CD4-positive, alpha-beta T cell (primary cell): ENCODE measurements around the gene EMSY. TPM values are rescaled to one million over a fixed set of nuclear protein-coding genes. Genes with fewer than 3 reads are reported as not detected.

Experiments used
- ATAC-seq: fragments of 200-7000 bp; cut with Tn5 transposase; one replicate; pipeline ENCODE4 v1.10.0; 2022; ENCODE audit warnings: mild to moderate bottlenecking; ENCODE audit not compliant: poor library complexity
- CTCF ChIA-PET: fragments of 350-600 bp; sonication (Branson Sonifier 250); formaldehyde crosslinking; loops from one replicate; lab custom pipeline; 2021; ENCODE audit warnings: antibody characterized with exemption, inconsistent platforms; lab: Charles Lee
- POLR2A ChIA-PET: fragments of 350-600 bp; sonication (Branson Sonifier 250); formaldehyde crosslinking; loops from one replicate; lab custom pipeline; 2021; ENCODE audit warnings: antibody characterized with exemption, inconsistent platforms; lab: Charles Lee
- DNase-seq, 14 experiments: peaks; one replicate each; pipeline ENCODE4 v3.0.0-alpha.2; 2013 to 2020; ENCODE audit warnings: mixed read lengths in 2 of 14
- H3K27ac ChIP-seq, 2 donors: one replicate each; pipeline versions ENCODE4 v1.5.1 to v1.7.0; 2013; ENCODE audit warnings: low read length in 2 of 2, low read depth in 1 of 2, mild to moderate bottlenecking in 1 of 2
- H3K27me3 ChIP-seq, 2 experiments: 1 replicate in 1 of 2; 2 replicates in 1 of 2; pipeline versions ENCODE4 v1.6.1 to v1.7.0; 2013; ENCODE audit warnings: low read length in 2 of 2, control low read depth in 1 of 2, mild to moderate bottlenecking in 1 of 2, moderate library complexity in 1 of 2; ENCODE audit not compliant: insufficient read depth in 2 of 2, control insufficient read depth in 1 of 2
- H3K36me3 ChIP-seq: one replicate; pipeline ENCODE4 v1.6.1; 2013; ENCODE audit warnings: low read length, control low read depth; ENCODE audit not compliant: insufficient read depth
- H3K4me1 ChIP-seq: one replicate; pipeline ENCODE4 v1.6.1; 2013; ENCODE audit warnings: low read length, control low read depth; ENCODE audit not compliant: insufficient read depth
- H3K4me3 ChIP-seq: one replicate; pipeline ENCODE4 v1.5.1; 2013; ENCODE audit warnings: mild to moderate bottlenecking, low read length, moderate library complexity
- H3K9me3 ChIP-seq, 2 experiments: 1 replicate in 1 of 2; 2 replicates in 1 of 2; pipeline versions ENCODE4 v1.6.1 to v1.7.0; 2013; ENCODE audit warnings: low read length in 2 of 2, mild to moderate bottlenecking in 2 of 2, control low read depth in 1 of 2, moderate library complexity in 1 of 2; ENCODE audit not compliant: control insufficient read depth in 1 of 2, insufficient read depth in 1 of 2
- H3K27ac Mint-ChIP-seq: one replicate; pipeline ENCODE4 v1.8.0; 2020; ENCODE audit warnings: mixed read lengths
- H3K27me3 Mint-ChIP-seq: one replicate; pipeline ENCODE4 v1.8.0; 2021; ENCODE audit warnings: mixed read lengths
- H3K36me3 Mint-ChIP-seq: one replicate; pipeline ENCODE4 v1.8.0; 2021; ENCODE audit warnings: low read depth, mixed read lengths
- H3K4me1 Mint-ChIP-seq: one replicate; pipeline ENCODE4 v1.8.0; 2021; ENCODE audit warnings: low read depth, mixed read lengths
- H3K4me3 Mint-ChIP-seq: one replicate; pipeline ENCODE4 v1.8.0; 2020; ENCODE audit warnings: mild to moderate bottlenecking, mixed read lengths
- H3K9me3 Mint-ChIP-seq: one replicate; pipeline ENCODE4 v1.8.0; 2020; ENCODE audit warnings: mixed read lengths
- intact Hi-C, 2 experiments: fragments of 100-400 bp; cut with DNase I in 1 of 2; cut with micrococcal nuclease in 1 of 2; formaldehyde crosslinking; loops; one replicate each; pipeline versions ENCODE4 v1.15.1 to v1.9.0; 2023 to 2025; cut with DNase I, micrococcal nuclease
- total RNA-seq, 174 experiments: library from RNA in 2 of 174; stranded (reverse) in 2 of 174; gene quantifications; one replicate each; pipeline ENCODE4 v1.2.3 and lab custom pipeline; 2021 to 2026
- TF ChIP-seq, protein P1 (sequence below): fragments of 200-600 bp; IDR thresholded peaks from one replicate; pipeline ENCODE4 v1.8.0; 2022; ENCODE audit warnings: antibody characterized with exemption, mild to moderate bottlenecking

The EMSY gene
- total RNA-seq, 2 experiments from 2014 or later, result 20.9 to 21.8 TPM

DNA sequence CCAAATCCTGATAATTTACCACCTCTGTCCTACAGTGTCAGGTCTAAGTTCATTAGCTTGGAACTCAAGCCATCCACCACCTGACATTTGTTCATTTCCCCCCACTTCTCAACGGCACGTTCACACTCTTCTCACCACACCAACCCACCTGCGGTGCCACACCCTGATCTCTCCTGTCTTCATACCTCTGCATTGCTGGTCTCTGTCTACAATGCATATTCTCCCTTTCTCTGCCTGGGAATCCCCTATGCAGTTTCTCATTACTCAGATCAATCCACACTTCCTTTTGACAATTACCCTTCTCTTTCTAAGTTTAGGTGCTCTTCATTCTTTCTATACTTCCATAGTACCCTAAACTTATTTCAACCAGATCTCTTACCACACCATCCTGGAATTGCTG is 20.4 kb upstream of the EMSY start:
- TF ChIP-seq, protein P1, sequence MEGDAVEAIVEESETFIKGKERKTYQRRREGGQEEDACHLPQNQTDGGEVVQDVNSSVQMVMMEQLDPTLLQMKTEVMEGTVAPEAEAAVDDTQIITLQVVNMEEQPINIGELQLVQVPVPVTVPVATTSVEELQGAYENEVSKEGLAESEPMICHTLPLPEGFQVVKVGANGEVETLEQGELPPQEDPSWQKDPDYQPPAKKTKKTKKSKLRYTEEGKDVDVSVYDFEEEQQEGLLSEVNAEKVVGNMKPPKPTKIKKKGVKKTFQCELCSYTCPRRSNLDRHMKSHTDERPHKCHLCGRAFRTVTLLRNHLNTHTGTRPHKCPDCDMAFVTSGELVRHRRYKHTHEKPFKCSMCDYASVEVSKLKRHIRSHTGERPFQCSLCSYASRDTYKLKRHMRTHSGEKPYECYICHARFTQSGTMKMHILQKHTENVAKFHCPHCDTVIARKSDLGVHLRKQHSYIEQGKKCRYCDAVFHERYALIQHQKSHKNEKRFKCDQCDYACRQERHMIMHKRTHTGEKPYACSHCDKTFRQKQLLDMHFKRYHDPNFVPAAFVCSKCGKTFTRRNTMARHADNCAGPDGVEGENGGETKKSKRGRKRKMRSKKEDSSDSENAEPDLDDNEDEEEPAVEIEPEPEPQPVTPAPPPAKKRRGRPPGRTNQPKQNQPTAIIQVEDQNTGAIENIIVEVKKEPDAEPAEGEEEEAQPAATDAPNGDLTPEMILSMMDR, result no peak
- Histone ChIP-seq H3K9me3 (no peaks in the 10 kb centered on the region), H3K4me3 (no peak overlapping the region), H3K27me3 (no peaks in the 10 kb centered on the region), H3K27ac (no peak overlapping the region), H3K4me1 (no peaks in the 10 kb centered on the region), H3K36me3 (no peaks in the 10 kb centered on the region)
- no peak overlapping the region for H3K4me3 Mint-ChIP-seq
- POLR2A ChIA-PET, result no interaction called here
- H3K27me3 Mint-ChIP-seq, result peaks cover 4% of the 10 kb centered on the region
- intact Hi-C loops, result no loop called here
- H3K27ac Mint-ChIP-seq, result no peak overlapping the region
- no peak for ATAC-seq
- no peaks in the 10 kb centered on the region for H3K36me3 Mint-ChIP-seq
- CTCF ChIA-PET, result no interaction called here
- no peaks in the 10 kb centered on the region for H3K9me3 Mint-ChIP-seq
- no peak for DNase-seq
- no peaks in the 10 kb centered on the region for H3K4me1 Mint-ChIP-seq

DNA sequence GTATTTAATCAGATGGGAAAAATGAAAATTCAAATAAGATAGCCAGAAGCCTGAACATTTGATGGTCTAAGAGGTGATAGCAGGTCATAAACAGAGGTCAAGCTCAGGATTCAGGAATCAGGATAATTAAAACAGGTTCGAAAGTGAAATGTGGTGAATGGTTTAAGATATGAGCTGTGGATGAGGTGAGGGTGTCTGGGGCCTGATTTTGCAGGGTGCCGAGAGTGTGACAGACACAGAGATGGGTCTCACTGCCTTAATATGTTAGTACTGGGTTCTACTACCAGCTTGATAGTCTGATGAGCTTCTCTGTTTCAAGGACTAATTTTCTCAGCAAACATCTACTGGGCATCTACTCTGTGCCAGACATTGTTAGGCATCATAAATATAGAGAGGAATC is 19.9 kb upstream of the EMSY start:
- H3K9me3 ChIP-seq, result no peaks in the 10 kb centered on the region
- ATAC-seq (no peak), DNase-seq (no peak)
- H3K9me3 Mint-ChIP-seq, result no peaks in the 10 kb centered on the region
- no peak overlapping the region for H3K4me3 ChIP-seq
- ChIA-PET CTCF (no interaction called here), POLR2A (no interaction called here)
- no peak overlapping the region for H3K27ac Mint-ChIP-seq
- no peaks in the 10 kb centered on the region for H3K36me3 Mint-ChIP-seq
- no peaks in the 10 kb centered on the region for H3K4me1 Mint-ChIP-seq
- H3K4me1 ChIP-seq, result no peaks in the 10 kb centered on the region
- H3K27me3 Mint-ChIP-seq, result peaks cover 4% of the 10 kb centered on the region
- no peaks in the 10 kb centered on the region for H3K27me3 ChIP-seq
- no peak overlapping the region for H3K4me3 Mint-ChIP-seq
- H3K36me3 ChIP-seq, result no peaks in the 10 kb centered on the region
- TF ChIP-seq, protein P1, result no peak
- intact Hi-C loops, result no loop called here
- H3K27ac ChIP-seq, result no peak overlapping the region

DNA sequence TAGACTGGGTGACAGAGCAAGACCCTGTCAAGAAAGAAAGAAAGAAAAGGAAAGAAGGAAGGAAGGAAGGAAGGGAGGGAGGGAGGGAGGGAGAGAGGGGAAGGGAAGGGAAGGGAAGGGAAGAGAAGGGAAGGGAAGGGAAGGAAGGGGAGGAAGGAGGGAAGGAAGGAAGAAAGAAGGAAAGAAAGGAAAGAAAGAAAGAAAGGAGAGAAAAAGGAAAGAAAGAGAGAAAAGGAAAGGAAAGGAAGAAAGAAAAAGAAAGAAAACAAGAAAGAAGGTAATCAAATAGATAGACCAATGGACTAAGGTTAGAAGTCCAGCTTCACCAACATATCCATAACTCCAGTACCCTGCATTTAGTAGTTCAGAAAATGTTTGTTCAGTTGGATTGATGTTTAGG is 18.2 kb upstream of the EMSY start:
- ChIA-PET CTCF (no interaction called here), POLR2A (no interaction called here)
- Histone ChIP-seq H3K4me3 (no peak overlapping the region), H3K27ac (no peak overlapping the region), H3K27me3 (no peaks in the 10 kb centered on the region), H3K36me3 (no peaks in the 10 kb centered on the region), H3K9me3 (no peaks in the 10 kb centered on the region), H3K4me1 (no peaks in the 10 kb centered on the region)
- intact Hi-C loops, result no loop called here
- H3K9me3 Mint-ChIP-seq, result no peaks in the 10 kb centered on the region
- no peak overlapping the region for H3K27ac Mint-ChIP-seq
- peaks cover 4% of the 10 kb centered on the region for H3K27me3 Mint-ChIP-seq
- no peak for ATAC-seq
- H3K36me3 Mint-ChIP-seq, result no peaks in the 10 kb centered on the region
- DNase-seq, result no peak
- no peak overlapping the region for H3K4me3 Mint-ChIP-seq
- H3K4me1 Mint-ChIP-seq, result no peaks in the 10 kb centered on the region
- TF ChIP-seq, protein P1, result no peak
